CD4-positive, alpha-beta T cell (primary cell): ENCODE results near the gene ANKRD28. TPM values are rescaled to one million over a fixed set of nuclear protein-coding genes. Genes with fewer than 3 reads are reported as not detected.

ENCODE experiments used
- ATAC-seq: fragments of 200-7000 bp; cut with Tn5 transposase; one replicate; pipeline ENCODE4 v1.10.0; 2022; ENCODE audit warnings: mild to moderate bottlenecking; ENCODE audit not compliant: poor library complexity
- CTCF ChIA-PET: fragments of 350-600 bp; sonication (Branson Sonifier 250); formaldehyde crosslinking; loops from one replicate; lab custom pipeline; 2021; ENCODE audit warnings: antibody characterized with exemption, inconsistent platforms; lab: Charles Lee
- POLR2A ChIA-PET: fragments of 350-600 bp; sonication (Branson Sonifier 250); formaldehyde crosslinking; loops from one replicate; lab custom pipeline; 2021; ENCODE audit warnings: antibody characterized with exemption, inconsistent platforms; lab: Charles Lee
- DNase-seq, 14 experiments: peaks; one replicate each; pipeline ENCODE4 v3.0.0-alpha.2; 2013 to 2020; ENCODE audit warnings: mixed read lengths in 2 of 14
- H3K27ac ChIP-seq, 2 donors: one replicate each; pipeline versions ENCODE4 v1.5.1 to v1.7.0; 2013; ENCODE audit warnings: low read length in 2 of 2, low read depth in 1 of 2, mild to moderate bottlenecking in 1 of 2
- H3K27me3 ChIP-seq, 2 experiments: 1 replicate in 1 of 2; 2 replicates in 1 of 2; pipeline versions ENCODE4 v1.6.1 to v1.7.0; 2013; ENCODE audit warnings: low read length in 2 of 2, control low read depth in 1 of 2, mild to moderate bottlenecking in 1 of 2, moderate library complexity in 1 of 2; ENCODE audit not compliant: insufficient read depth in 2 of 2, control insufficient read depth in 1 of 2
- H3K36me3 ChIP-seq: one replicate; pipeline ENCODE4 v1.6.1; 2013; ENCODE audit warnings: low read length, control low read depth; ENCODE audit not compliant: insufficient read depth
- H3K4me1 ChIP-seq: one replicate; pipeline ENCODE4 v1.6.1; 2013; ENCODE audit warnings: low read length, control low read depth; ENCODE audit not compliant: insufficient read depth
- H3K4me3 ChIP-seq: one replicate; pipeline ENCODE4 v1.5.1; 2013; ENCODE audit warnings: mild to moderate bottlenecking, low read length, moderate library complexity
- H3K9me3 ChIP-seq, 2 experiments: 1 replicate in 1 of 2; 2 replicates in 1 of 2; pipeline versions ENCODE4 v1.6.1 to v1.7.0; 2013; ENCODE audit warnings: low read length in 2 of 2, mild to moderate bottlenecking in 2 of 2, control low read depth in 1 of 2, moderate library complexity in 1 of 2; ENCODE audit not compliant: control insufficient read depth in 1 of 2, insufficient read depth in 1 of 2
- H3K27ac Mint-ChIP-seq: one replicate; pipeline ENCODE4 v1.8.0; 2020; ENCODE audit warnings: mixed read lengths
- H3K27me3 Mint-ChIP-seq: one replicate; pipeline ENCODE4 v1.8.0; 2021; ENCODE audit warnings: mixed read lengths
- H3K36me3 Mint-ChIP-seq: one replicate; pipeline ENCODE4 v1.8.0; 2021; ENCODE audit warnings: low read depth, mixed read lengths
- H3K4me1 Mint-ChIP-seq: one replicate; pipeline ENCODE4 v1.8.0; 2021; ENCODE audit warnings: low read depth, mixed read lengths
- H3K4me3 Mint-ChIP-seq: one replicate; pipeline ENCODE4 v1.8.0; 2020; ENCODE audit warnings: mild to moderate bottlenecking, mixed read lengths
- H3K9me3 Mint-ChIP-seq: one replicate; pipeline ENCODE4 v1.8.0; 2020; ENCODE audit warnings: mixed read lengths
- intact Hi-C, 2 experiments: fragments of 100-400 bp; cut with DNase I in 1 of 2; cut with micrococcal nuclease in 1 of 2; formaldehyde crosslinking; loops; one replicate each; pipeline versions ENCODE4 v1.15.1 to v1.9.0; 2023 to 2025; cut with DNase I, micrococcal nuclease
- total RNA-seq, 174 experiments: library from RNA in 2 of 174; stranded (reverse) in 2 of 174; gene quantifications; one replicate each; pipeline ENCODE4 v1.2.3 and lab custom pipeline; 2021 to 2026
- TF ChIP-seq, protein P1 (sequence below): fragments of 200-600 bp; IDR thresholded peaks from one replicate; pipeline ENCODE4 v1.8.0; 2022; ENCODE audit warnings: antibody characterized with exemption, mild to moderate bottlenecking

ANKRD28 gene
- total RNA-seq, 2 experiments from 2014 or later: 36.6 to 43.1 TPM

DNA sequence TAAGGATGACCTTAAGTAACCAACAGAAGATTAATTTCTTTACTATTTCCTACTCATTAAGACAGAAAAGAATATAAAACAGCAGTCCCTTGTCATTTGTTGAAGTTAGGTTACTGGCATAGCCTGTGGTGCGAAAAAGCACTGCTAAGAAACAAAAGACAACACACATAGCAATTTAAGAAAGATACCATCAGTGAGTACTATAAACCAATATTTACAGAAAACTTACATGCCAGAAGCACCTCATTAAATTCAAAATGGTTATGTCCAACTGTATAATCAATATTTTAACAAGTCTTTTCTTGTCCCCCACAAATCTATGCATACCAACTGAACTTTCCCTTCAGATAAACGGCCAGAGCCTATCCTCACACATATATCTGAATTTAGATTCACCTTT, 42.0 kb downstream of the ANKRD28 start:
- no peaks in the 10 kb centered on the region for H3K9me3 ChIP-seq
- no peaks in the 10 kb centered on the region for H3K9me3 Mint-ChIP-seq
- peaks cover 11% of the 10 kb centered on the region for H3K36me3 ChIP-seq
- DNase-seq (no peak), ATAC-seq (no peak)
- no peak overlapping the region for H3K4me3 ChIP-seq
- no peak overlapping the region for H3K27ac Mint-ChIP-seq
- no peaks in the 10 kb centered on the region for H3K27me3 Mint-ChIP-seq
- H3K4me3 Mint-ChIP-seq: no peak overlapping the region
- intact Hi-C loops: no loop called here
- TF ChIP-seq, protein P1, sequence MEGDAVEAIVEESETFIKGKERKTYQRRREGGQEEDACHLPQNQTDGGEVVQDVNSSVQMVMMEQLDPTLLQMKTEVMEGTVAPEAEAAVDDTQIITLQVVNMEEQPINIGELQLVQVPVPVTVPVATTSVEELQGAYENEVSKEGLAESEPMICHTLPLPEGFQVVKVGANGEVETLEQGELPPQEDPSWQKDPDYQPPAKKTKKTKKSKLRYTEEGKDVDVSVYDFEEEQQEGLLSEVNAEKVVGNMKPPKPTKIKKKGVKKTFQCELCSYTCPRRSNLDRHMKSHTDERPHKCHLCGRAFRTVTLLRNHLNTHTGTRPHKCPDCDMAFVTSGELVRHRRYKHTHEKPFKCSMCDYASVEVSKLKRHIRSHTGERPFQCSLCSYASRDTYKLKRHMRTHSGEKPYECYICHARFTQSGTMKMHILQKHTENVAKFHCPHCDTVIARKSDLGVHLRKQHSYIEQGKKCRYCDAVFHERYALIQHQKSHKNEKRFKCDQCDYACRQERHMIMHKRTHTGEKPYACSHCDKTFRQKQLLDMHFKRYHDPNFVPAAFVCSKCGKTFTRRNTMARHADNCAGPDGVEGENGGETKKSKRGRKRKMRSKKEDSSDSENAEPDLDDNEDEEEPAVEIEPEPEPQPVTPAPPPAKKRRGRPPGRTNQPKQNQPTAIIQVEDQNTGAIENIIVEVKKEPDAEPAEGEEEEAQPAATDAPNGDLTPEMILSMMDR: no peak
- POLR2A ChIA-PET: no interaction called here
- H3K27ac ChIP-seq: no peak overlapping the region
- peaks cover 9% of the 10 kb centered on the region for H3K4me1 Mint-ChIP-seq
- H3K36me3 Mint-ChIP-seq: peaks cover 55% of the 10 kb centered on the region
- no peaks in the 10 kb centered on the region for H3K27me3 ChIP-seq
- H3K4me1 ChIP-seq: no peaks in the 10 kb centered on the region
- CTCF ChIA-PET: no interaction called here

GRCh38 chr3:15755181-15755580, 42.6 kb downstream of the ANKRD28 start:
- Mint-ChIP-seq H3K36me3 (peaks cover 54% of the 10 kb centered on the region), H3K4me3 (no peak overlapping the region), H3K4me1 (peaks cover 9% of the 10 kb centered on the region), H3K27ac (no peak overlapping the region), H3K27me3 (no peaks in the 10 kb centered on the region), H3K9me3 (no peaks in the 10 kb centered on the region)
- H3K4me3 ChIP-seq: no peak overlapping the region
- intact Hi-C loops: no loop called here
- POLR2A ChIA-PET: no interaction called here
- no peak for ATAC-seq
- H3K4me1 ChIP-seq: no peaks in the 10 kb centered on the region
- no peak for DNase-seq
- no peaks in the 10 kb centered on the region for H3K9me3 ChIP-seq
- no peaks in the 10 kb centered on the region for H3K27me3 ChIP-seq
- no peak overlapping the region for H3K27ac ChIP-seq
- TF ChIP-seq, protein P1: no peak
- CTCF ChIA-PET: no interaction called here
- H3K36me3 ChIP-seq: peaks cover 15% of the 10 kb centered on the region

DNA sequence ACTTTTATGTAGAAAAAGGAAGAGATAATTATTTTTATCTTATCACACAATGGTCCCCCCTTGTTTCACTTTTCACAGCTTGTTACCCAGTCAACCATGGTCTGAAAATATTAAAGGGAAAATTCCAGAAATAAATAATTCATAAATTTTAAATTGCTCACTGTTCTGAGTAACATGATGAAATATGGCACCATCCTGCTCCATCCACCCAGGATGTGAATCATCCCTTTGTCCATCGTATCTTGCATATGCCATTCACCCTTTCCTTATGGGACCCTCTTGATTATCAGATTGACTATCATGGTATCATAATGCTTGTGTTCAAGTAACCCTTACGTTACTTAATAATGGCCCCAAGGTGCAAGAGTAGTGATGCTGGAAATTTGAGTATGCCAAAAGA, 43.7 kb downstream of the ANKRD28 start:
- H3K27ac Mint-ChIP-seq: no peak overlapping the region
- H3K9me3 Mint-ChIP-seq: no peaks in the 10 kb centered on the region
- no peaks in the 10 kb centered on the region for H3K9me3 ChIP-seq
- peaks cover 55% of the 10 kb centered on the region for H3K36me3 Mint-ChIP-seq
- no peaks in the 10 kb centered on the region for H3K27me3 ChIP-seq
- intact Hi-C loops: no loop called here
- no peaks in the 10 kb centered on the region for H3K4me1 Mint-ChIP-seq
- no peak overlapping the region for H3K4me3 Mint-ChIP-seq
- DNase-seq: no peak
- TF ChIP-seq, protein P1: no peak
- H3K27ac ChIP-seq: no peak overlapping the region
- no peaks in the 10 kb centered on the region for H3K4me1 ChIP-seq
- H3K36me3 ChIP-seq: peaks cover 10% of the 10 kb centered on the region
- ATAC-seq: no peak
- CTCF ChIA-PET: no interaction called here
- H3K27me3 Mint-ChIP-seq: no peaks in the 10 kb centered on the region
- POLR2A ChIA-PET: no interaction called here
- H3K4me3 ChIP-seq: no peak overlapping the region
